ENCODE measurements around the gene CDV3.

GRCh38 chr3:133561679-133562078, 11.8 kb upstream of the CDV3 start:
- TF ChIP-seq POLR2A (IDR thresholded peaks at IDR 0.05) (no peak), CTCF (IDR thresholded peaks at IDR 0.05) (no peak)

Measured in uterus (tissue), 2 donors.